Panc1 (cell line): ENCODE measurements around the gene ZBTB7C.

ENCODE experiments used
- CTCF ChIP-seq: fragments of 450-650 bp; IDR thresholded peaks from 2 replicates; pipeline ENCODE4 v1.5.1; 2017; ENCODE audit warnings: mild to moderate bottlenecking
- POLR2AphosphoS5 ChIP-seq: IDR thresholded peaks from 2 replicates; pipeline ENCODE4 v1.6.1; 2012; ENCODE audit warnings: mild to moderate bottlenecking, low read depth, low read length, moderate library complexity
- SIN3A ChIP-seq: IDR thresholded peaks from 2 replicates; pipeline ENCODE4 v1.6.1; 2012; ENCODE audit warnings: low read depth, mild to moderate bottlenecking, low read length, moderate library complexity, borderline replicate concordance; ENCODE audit not compliant: insufficient read depth

- TF ChIP-seq CTCF = no peak
- TF ChIP-seq POLR2AphosphoS5 = no peak
- TF ChIP-seq SIN3A = no peak
These were observed 47.7 kb upstream of the ZBTB7C start for GRCh38 chr18:48456838-48457237.
